Small intestine (tissue), 7 donors: ENCODE results near the gene SORT1. TPM values are rescaled to one million over a fixed set of nuclear protein-coding genes. Genes with fewer than 3 reads are reported as not detected.

Source experiments
- DNase-seq, 2 donors: peaks; one replicate each; pipeline versions ENCODE4 v3.0.0 to v3.0.0-alpha.2; 2013
- FAIRE-seq: peaks from 2 replicates; lab custom pipeline; 2012; peaks lifted over from hg19 to GRCh38; lab: Jason Lieb, UNC
- H3K27ac ChIP-seq, 3 donors: one replicate each; pipeline ENCODE4 v1.5.1; 2013; ENCODE audit warnings: low read length in 2 of 3, mild to moderate bottlenecking in 2 of 3, control low read depth in 1 of 3, inconsistent platforms in 1 of 3, low read depth in 1 of 3, moderate library complexity in 1 of 3
- H3K27me3 ChIP-seq, 3 donors: one replicate each; pipeline ENCODE4 v1.6.1; 2013; ENCODE audit warnings: low read length in 3 of 3, inconsistent platforms in 1 of 3; ENCODE audit not compliant: control insufficient read depth in 3 of 3, insufficient read depth in 3 of 3
- H3K36me3 ChIP-seq, 3 donors: one replicate each; pipeline ENCODE4 v1.6.1; 2013; ENCODE audit warnings: low read length in 3 of 3, inconsistent platforms in 1 of 3, low read depth in 1 of 3, mild to moderate bottlenecking in 1 of 3, moderate library complexity in 1 of 3; ENCODE audit not compliant: control insufficient read depth in 3 of 3, insufficient read depth in 2 of 3
- H3K4me1 ChIP-seq, 3 donors: one replicate each; pipeline ENCODE4 v1.6.1; 2013; ENCODE audit warnings: low read length in 2 of 3, inconsistent platforms in 1 of 3, low read depth in 1 of 3, mild to moderate bottlenecking in 1 of 3, moderate library complexity in 1 of 3; ENCODE audit not compliant: control insufficient read depth in 3 of 3, insufficient read depth in 2 of 3
- H3K4me3 ChIP-seq, 3 donors: one replicate each; pipeline ENCODE4 v1.5.1; 2013; ENCODE audit warnings: low read length in 3 of 3, control low read depth in 1 of 3, inconsistent platforms in 1 of 3, low read depth in 1 of 3, mild to moderate bottlenecking in 1 of 3, moderate library complexity in 1 of 3
- H3K9me3 ChIP-seq, 2 donors: one replicate each; pipeline ENCODE4 v1.6.1; 2013; ENCODE audit warnings: low read depth in 1 of 2, low read length in 1 of 2; ENCODE audit not compliant: control insufficient read depth in 2 of 2, insufficient read depth in 1 of 2
- WGBS, 3 donors: extraction: QIAGEN DNeasy Blood & Tissue Kit; methylation state at CpG; one replicate each; pipeline ENCODE4 v1.1.7; 2013; 5-methylcytosine and 5-hydroxymethylcytosine counted together
- polyA plus RNA-seq, 4 donors: library from polyadenylated mRNA; stranded (reverse) in 3 of 4; unstranded in 1 of 4; fragments of 200-250 nt in 3 of 4; fragments of 120-200 nt in 1 of 4; gene quantifications; one replicate each; pipeline versions ENCODE4 v1.2.1 to v1.2.3, GENCODE V29; 2013
- donor health status: healthy with polysubstance abuse.
- donor health status: control.
- donor health status: control.
- donor health status: Bipolar disorder and iron deficiency.
- donor health status: healthy.

Gene SORT1
- polyA plus RNA-seq, 4 donors, result 7.0 to 51.5 (median 23.6) TPM

- no peaks in the 10 kb centered on the region for H3K9me3 ChIP-seq
- no peak overlapping the region for H3K4me3 ChIP-seq
- peak overlapping the region in 1 of 3 donors; percentile 76 for H3K27ac ChIP-seq
- DNase-seq (no peak), FAIRE-seq (no peak)
- peaks cover 0 to 61% (median 0%) of the 10 kb centered on the region in 3 donors for H3K36me3 ChIP-seq
- WGBS, 3 donors, result 74 to 83% (median 81%) methylated on average over 27 to 30 of the region's 30 CpGs
- H3K4me1 ChIP-seq, result peaks cover 0 to 53% (median 0%) of the 10 kb centered on the region in 3 donors
- no peaks in the 10 kb centered on the region for H3K27me3 ChIP-seq
Observed at GRCh38 chr1:109273570-109274288, 124.0 kb downstream of the SORT1 start.

DNA sequence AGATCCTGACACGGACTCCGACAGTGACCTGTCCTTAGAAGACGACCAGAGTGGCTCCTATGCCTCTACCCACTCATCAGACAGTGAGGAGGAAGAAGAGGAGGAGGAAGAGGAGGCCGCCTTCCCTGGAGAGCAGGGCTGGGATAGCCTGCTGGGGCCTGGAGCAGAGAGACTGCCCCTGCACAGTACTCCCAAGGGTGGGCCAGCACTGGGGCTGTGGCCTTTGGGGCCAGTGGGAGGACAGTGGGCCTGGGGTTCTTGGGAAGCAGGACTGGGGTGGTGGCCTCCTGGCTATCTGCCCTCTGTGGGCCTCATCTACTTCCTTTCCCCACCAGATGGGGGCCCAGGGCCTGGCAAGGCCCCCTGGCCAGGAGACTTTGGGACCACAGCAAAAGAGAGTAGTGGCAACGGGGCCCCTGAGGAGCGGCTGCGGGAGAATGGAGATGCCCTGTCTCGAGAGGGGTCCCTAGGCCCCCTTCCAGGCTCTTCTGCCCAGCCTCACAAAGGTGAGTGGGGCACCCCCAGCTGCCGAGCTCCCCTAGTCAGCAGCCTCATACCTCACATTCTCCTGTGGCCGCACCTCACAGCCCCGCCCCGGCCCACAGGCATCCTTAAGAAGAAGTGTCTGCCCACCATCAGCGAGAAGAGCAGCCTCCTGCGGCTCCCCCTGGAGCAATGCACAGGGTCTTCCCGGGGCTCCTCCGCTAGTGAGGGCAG is 124.7 kb downstream of the SORT1 start:
- H3K4me1 ChIP-seq, result peaks cover 0 to 46% (median 0%) of the 10 kb centered on the region in 3 donors
- WGBS, 3 donors, result 86 to 89% (median 89%) methylated on average over 12 to 16 of the region's 16 CpGs

DNA sequence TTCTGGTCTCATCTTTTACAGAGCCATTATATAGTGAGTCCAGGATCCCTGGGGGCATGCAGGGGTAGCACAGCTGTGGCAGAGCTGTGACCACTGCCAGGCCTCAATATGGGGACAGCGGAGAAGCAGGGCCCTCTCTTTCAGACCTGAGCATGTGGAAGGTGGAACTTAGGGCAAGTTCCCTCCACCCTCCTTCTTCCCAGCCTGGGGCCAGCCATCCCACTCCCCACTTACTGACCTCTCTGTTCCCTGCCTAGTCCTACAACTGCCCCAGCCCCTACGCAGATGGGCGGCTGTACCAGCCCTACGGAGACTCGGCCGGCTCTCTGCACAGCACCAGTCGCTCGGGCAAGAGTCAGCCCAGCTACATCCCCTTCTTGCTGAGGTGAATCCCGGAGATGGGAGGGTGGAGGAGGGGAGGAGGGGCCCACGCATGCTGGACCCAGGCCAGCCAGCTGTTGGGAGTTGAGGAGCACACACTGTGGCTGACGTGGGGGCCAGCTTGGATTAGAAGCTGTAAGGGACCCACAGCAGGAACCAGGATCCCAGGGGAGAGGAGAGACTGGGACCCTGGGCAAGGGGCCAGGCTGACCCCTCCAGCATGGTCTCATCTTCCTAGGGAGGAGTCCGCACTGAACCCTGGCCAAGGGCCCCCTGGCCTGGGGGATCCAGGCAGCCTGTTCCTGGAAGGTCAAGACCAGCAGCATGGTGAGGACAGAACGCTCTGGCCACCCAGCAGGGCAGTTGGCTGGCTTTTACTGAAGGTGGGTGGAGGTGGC is 125.5 kb downstream of the SORT1 start:
- Histone ChIP-seq H3K36me3 (peaks cover 0 to 69% (median 0%) of the 10 kb centered on the region in 3 donors), H3K4me3 (no peak overlapping the region), H3K4me1 (peaks cover 0 to 38% (median 0%) of the 10 kb centered on the region in 3 donors), H3K27ac (no peak overlapping the region), H3K27me3 (no peaks in the 10 kb centered on the region), H3K9me3 (no peaks in the 10 kb centered on the region)
- no peak for DNase-seq
- no peak for FAIRE-seq
- WGBS, 3 donors, result 85 to 94% (median 94%) methylated on average over 12 to 13 of the region's 13 CpGs

More for the DNA sequence above, 124.7 kb downstream of the SORT1 start:
- H3K27ac ChIP-seq, result no peak overlapping the region
- H3K9me3 ChIP-seq, result no peaks in the 10 kb centered on the region
- peaks cover 0 to 66% (median 0%) of the 10 kb centered on the region in 3 donors for H3K36me3 ChIP-seq
- FAIRE-seq (no peak), DNase-seq (peak in 1 of 2 donors; percentile 33)
- no peaks in the 10 kb centered on the region for H3K27me3 ChIP-seq
- H3K4me3 ChIP-seq, result no peak overlapping the region

GRCh38 chr1:109271458-109271857 is 126.3 kb downstream of the SORT1 start:
- no peak overlapping the region for H3K27ac ChIP-seq
- FAIRE-seq (no peak), DNase-seq (no peak)
- H3K4me3 ChIP-seq, result no peak overlapping the region
- WGBS, 3 donors, result 87 to 91% (median 89%) methylated on average over 6 of the region's 6 CpGs
- H3K27me3 ChIP-seq, result no peaks in the 10 kb centered on the region
- H3K36me3 ChIP-seq, result peaks cover 0 to 73% (median 0%) of the 10 kb centered on the region in 3 donors
- no peaks in the 10 kb centered on the region for H3K9me3 ChIP-seq
- peaks cover 0 to 32% (median 0%) of the 10 kb centered on the region in 3 donors for H3K4me1 ChIP-seq

DNA sequence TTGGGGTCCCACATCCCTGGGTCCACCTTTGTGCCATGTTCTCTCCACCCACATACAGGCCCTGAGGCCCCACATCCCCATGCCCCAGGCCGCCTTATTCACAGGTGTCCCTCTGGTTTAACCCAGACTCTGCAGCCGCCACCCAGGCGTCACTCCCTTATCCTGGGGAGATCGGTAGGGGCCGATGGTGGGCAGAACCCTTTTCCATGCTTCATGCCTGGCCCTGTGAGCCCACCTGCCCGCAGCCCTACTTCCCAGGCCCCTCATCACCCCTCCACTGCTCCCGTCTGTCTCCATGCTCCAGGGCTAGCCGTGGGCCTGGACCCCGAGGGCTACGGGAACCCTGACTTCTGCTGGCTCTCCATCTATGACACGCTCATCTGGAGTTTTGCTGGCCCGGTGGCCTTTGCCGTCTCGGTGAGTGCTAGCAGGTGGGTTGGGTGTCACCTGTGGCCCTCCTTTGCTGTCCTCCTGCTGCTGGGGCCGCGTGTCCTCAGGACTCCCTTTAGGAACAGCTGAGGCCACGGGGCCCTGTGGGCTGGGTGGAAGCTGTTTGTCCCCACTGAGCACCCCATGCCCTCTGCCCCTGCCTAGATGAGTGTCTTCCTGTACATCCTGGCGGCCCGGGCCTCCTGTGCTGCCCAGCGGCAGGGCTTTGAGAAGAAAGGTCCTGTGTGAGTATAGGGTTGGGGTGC is 126.9 kb downstream of the SORT1 start:
- peaks cover 0 to 78% (median 0%) of the 10 kb centered on the region in 3 donors for H3K36me3 ChIP-seq
- FAIRE-seq, result no peak
- 86 to 93% (median 91%) methylated on average over 17 to 20 of the region's 20 CpGs for WGBS, 3 donors

GRCh38 chr1:109269981-109270622 is 127.6 kb downstream of the SORT1 start:
- Histone ChIP-seq H3K27me3 (no peaks in the 10 kb centered on the region), H3K27ac (no peak overlapping the region), H3K9me3 (no peaks in the 10 kb centered on the region), H3K4me3 (no peak overlapping the region), H3K36me3 (peaks cover 0 to 83% (median 0%) of the 10 kb centered on the region in 3 donors), H3K4me1 (peaks cover 0 to 23% (median 0%) of the 10 kb centered on the region in 3 donors)
- FAIRE-seq (no peak), DNase-seq (no peak)
- 91 to 94% (median 94%) methylated on average over 15 to 17 of the region's 17 CpGs for WGBS, 3 donors

More for the DNA sequence above, 126.9 kb downstream of the SORT1 start:
- no peak overlapping the region for H3K27ac ChIP-seq
- H3K9me3 ChIP-seq, result no peaks in the 10 kb centered on the region
- peaks cover 0 to 29% (median 0%) of the 10 kb centered on the region in 3 donors for H3K4me1 ChIP-seq
- no peaks in the 10 kb centered on the region for H3K27me3 ChIP-seq
- no peak overlapping the region for H3K4me3 ChIP-seq
- no peak for DNase-seq

- Histone ChIP-seq H3K27me3 (no peaks in the 10 kb centered on the region), H3K9me3 (no peaks in the 10 kb centered on the region), H3K27ac (no peak overlapping the region), H3K4me3 (no peak overlapping the region), H3K4me1 (peaks cover 0 to 16% (median 0%) of the 10 kb centered on the region in 3 donors), H3K36me3 (peaks cover 0 to 91% (median 0%) of the 10 kb centered on the region in 3 donors)
- DNase-seq (no peak), FAIRE-seq (no peak)
- 89 to 91% (median 91%) methylated on average over 30 to 33 of the region's 33 CpGs for WGBS, 3 donors
Observed at GRCh38 chr1:109269212-109269980, 128.3 kb downstream of the SORT1 start.
